Tongue (tissue), 2 donors: Measurements from ENCODE around the gene RUNX1. TPM values are rescaled to one million over a fixed set of nuclear protein-coding genes. Genes with fewer than 3 reads are reported as not detected.

Experiments used
- DNase-seq: peaks from one replicate; pipeline ENCODE4 v3.0.0-alpha.2; 2015
- total RNA-seq: library from RNA; depleted of rRNA; stranded (reverse); fragments of >200 nt; gene quantifications from one replicate; pipeline ENCODE4 v1.2.3, GENCODE V29; 2014

The RUNX1 gene
- total RNA-seq, 1 donor from 2014 or later: 12.6 TPM

DNA sequence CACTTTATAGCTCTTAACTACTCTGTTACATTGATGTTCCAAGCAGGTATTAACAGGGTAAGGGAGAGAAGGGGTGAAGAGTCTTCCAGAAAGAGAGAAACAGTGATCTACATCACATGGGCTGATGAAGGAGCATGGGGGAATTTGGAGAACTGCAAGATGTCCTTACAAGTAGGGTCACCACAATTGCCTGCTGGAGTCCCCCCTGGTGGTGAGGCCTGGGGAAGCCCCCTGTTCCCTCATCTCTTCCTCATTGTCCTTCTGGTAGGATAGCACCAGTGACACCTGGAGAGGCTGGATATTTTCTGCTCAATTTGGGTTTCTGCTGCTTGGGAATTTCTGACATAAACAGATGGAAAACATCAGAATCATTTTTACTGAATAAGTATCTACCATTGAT lies 126.6 kb downstream of the RUNX1 start:
- DNase-seq: no peak

DNA sequence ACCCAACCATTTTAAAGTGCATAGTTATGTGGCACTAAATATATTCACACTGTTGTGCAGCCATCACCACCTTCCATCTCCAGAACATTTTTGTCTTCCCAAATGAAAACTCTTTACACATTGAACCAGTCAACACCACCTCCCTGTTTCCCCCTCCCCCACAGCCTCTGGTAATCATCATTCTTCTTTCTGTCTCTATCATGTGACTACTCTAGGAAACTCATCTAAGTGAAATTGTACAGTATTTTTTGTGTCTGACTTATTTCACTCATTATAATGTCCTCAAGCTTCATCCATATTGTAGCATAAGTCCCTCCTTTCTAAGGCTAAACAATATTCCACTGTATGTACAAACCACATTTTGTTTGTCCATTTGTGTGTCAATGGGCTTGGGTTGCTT lies 128.0 kb downstream of the RUNX1 start:
- DNase-seq: no peak

DNA sequence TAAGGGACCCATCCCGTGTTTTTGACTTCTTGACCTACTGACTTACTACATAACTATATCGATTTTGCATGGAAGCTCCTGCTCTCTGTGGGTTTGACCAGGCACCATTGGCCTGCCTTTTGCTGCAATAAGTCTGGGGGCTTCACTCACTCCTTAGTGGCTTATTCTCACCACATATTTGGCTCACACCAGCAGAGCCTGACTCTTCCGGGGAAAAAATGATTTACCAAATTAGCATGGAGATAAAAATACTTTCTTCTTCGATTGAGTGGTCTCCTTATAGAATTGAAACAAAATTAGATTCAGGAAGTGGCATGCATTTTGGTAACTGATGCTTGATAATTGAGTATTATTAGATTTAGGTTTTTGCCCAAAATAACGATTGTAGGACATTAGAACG lies 129.7 kb downstream of the RUNX1 start:
- no peak for DNase-seq

DNA sequence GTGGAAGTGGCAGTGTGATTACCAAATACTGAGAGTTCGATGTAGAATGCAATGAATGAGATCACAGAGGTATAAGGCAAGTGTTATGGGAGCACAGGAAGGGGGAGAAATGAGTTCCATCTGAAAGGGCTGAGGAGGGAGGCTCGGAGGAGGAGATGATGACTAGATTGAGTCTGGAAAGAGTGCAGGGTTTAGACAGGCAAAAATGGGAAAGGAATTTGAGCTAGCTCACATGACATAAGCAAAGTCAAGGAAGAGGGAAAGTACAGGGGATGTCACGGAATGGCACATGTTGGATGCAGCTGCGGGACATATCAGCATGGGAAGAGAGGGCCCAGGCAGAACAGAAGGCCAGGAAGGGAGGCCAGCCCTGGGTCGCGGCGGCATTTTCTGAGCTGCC lies 132.7 kb downstream of the RUNX1 start:
- DNase-seq: no peak

DNA sequence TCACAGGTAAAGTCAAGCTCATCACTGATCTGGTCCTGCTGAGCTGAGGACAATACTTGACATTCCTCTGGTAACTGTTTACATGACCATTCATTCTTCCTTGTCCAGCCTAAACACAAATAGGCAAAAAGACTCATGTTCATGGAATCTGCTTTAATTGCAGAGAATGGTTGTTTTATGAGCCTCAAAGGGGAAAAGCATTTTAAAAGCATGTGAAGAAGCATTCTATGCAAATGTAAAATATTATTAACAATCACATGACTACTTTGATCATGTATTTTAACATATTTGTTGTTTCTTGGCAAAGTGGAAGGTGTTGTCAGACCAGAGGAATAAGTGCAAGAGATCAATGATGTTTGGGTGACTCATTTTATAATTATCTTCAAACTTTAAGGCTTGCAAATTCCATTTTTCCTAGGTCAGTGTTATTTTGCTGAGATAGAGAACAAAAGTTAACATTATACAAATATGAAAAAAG lies 133.7 kb downstream of the RUNX1 start:
- no peak for DNase-seq

DNA sequence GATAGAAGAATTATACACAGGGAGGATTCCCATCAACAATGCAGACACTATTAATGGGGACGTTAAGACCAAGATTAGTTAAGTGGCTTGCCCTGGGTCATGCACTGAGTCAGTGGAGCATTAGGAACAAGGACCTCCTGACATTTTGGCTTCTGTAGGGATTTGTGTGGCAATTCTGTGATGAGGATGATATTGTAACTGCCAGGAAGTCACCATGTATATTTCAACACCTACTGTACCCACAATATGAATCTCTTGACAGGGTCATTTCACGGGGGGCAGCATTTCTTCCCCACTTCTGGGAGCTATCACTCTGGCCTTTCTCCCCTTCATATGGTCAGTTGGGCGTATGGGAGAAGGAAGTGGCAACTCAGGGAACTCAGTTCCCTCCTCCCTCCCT lies 134.9 kb downstream of the RUNX1 start:
- no peak for DNase-seq

DNA sequence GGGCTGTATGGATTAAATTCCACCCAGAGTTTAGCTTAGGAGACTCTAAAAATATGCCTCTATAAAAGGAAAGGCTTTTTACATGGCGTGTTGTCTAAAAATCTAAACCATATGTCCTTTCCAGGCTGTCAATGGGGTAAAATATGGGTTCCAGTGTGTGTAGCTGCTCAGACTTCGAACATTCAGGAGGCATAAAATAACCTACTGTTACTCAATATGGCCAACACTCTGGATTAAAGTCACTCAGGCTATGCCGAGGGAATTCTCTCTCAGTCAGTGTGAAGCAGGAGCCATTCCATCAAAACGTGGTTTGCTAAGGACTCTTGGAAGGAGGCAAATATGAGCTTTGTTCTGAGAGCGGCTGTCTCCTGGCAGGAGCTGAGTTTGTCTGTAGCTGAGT lies 135.3 kb downstream of the RUNX1 start:
- no peak for DNase-seq

DNA sequence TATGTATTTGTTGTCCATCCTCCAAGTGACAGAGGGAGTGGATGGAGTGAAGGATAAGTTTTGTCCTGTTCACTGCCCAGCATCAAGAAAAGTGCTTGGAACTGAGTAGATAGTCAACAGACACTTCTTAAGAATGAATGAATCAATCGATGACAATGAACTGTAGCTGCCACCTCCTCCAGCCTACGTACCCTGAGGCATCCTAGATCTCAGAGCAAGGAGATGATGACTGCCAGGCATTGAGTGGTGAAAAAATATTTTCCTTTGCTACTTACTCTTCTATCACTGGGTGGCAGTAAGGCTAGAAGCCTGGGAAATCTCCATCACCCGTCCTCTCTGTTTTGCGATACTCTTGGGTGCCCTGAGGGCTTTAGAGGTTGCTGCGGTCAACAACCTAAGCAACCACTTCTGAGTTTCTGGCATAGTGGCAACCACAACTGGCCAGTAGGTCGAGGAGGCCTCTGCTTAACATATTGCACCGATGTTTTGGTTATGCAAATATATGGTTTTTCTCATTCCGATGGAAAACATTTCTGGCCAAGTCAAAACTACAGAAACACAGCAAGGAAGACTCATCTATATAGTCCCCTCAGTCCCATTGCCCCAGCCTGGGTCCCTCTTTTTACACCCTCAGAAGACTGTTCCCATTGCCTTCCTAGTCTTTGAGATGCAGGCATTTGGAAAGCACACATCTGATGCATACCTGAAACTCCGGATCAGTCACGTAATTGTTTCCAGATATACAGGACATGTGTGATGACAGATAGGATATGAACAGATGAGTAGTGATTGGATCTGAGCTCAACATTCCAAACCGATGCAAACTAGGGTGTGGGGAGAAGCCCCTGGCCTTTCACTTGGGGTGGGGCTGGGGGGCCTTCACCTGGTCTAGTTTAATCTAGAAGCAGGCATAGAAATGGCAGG lies 136.8 kb downstream of the RUNX1 start:
- no peak for DNase-seq

DNA sequence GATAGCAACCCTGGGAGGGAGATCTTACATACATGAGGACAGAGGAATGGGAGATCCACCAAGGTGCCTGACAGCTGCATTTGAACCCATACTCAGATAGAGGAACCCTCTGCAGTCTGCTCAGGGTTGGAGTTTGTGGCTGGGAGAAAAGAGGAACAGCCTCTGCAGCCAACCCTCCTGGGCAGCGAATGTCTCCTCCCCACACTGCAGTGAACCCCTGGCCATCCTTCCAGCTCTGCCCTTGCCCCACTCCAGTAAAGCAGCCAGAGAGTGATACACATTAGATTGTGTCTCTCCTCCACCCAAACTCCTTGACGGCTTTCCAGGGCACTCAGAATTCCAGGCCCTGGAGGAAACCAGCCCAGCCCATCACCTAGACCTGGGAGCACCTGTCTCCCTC lies 137.7 kb downstream of the RUNX1 start:
- no peak for DNase-seq

DNA sequence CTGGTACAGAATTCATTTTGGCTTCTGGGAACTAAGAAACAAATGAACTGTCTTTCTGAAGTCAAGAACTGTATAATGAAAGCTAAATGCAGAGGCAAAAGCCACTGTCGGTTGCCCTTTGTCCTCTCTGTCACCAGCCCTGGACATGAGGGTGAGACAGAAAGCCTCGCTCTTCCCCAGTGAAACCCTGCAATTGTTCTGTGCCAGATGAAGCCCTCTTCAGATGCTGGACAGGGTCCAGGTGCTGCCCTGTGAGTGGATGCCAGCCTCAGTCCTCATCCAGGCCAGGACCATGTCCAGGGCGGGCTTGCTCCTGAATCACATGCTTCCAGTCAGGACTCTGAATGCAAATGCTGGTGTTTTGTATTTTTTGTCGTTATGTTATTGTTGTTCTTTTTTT lies 138.7 kb downstream of the RUNX1 start:
- no peak for DNase-seq

DNA sequence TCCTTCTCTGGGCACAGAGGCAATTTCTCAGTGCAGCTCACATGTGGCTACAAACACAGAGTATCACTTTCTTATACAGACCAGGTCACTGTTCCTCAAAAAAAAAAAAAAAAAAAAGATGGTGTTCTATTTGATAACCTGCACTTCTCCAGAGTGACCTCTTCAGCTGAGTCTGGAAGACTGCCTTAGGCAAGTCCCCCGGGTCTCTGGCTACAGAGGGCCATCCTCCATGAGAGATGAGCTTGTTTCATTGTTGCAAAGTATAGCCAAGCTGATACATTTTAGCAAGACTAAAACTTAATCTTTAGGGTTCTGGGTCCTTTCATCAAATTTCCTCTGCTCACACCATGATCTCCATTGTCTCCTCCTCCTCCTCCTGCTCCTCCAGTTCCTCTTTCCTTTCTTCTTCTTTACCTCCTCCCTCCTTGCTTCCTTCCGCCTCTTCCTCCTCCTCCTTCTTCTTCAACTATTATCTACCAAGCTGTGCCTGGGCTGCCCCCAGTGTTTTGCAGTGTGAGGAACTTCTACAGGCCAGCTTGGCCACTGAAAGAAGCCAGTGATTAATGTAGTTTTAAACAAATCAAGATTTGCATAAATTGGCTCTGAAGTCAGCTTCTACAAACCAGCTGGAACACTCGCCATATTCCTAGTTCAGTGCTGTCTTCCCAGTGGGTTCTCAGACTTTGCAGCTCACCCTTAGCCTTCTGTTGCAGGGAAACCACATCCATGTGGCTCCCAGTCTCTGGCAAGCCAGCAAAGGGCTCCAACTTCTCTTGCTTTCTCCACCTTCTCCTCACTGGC lies 139.4 kb downstream of the RUNX1 start:
- no peak for DNase-seq

DNA sequence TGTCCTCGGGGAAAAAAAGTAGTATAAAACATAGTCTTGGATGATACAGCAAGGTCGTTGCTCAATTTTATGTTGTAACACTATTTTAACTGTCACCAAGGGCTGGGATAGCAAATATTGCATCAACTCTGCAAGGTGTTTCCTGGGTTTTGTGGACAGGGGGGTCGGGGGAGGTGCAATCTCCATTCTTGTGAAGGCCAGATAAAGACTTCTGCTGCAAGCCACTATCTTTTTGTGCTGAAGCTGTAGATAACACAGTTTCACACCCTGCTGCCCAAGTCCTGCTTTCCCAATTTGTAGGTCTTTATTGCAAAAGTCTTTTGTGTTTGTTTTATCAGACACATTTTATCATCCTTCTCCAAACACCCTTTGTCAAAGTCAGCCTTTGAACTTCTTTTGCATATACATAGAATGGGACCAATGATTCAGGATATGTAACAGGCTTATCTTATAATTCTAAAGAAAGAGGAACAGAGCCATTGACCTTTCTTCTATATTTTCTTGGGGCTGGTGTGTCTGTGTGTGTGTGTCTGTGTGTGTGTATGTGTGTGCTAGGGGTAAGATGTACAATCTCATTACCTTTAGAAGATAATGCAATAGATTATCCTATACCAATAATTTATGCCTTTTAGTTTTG lies 140.6 kb downstream of the RUNX1 start:
- no peak for DNase-seq

DNA sequence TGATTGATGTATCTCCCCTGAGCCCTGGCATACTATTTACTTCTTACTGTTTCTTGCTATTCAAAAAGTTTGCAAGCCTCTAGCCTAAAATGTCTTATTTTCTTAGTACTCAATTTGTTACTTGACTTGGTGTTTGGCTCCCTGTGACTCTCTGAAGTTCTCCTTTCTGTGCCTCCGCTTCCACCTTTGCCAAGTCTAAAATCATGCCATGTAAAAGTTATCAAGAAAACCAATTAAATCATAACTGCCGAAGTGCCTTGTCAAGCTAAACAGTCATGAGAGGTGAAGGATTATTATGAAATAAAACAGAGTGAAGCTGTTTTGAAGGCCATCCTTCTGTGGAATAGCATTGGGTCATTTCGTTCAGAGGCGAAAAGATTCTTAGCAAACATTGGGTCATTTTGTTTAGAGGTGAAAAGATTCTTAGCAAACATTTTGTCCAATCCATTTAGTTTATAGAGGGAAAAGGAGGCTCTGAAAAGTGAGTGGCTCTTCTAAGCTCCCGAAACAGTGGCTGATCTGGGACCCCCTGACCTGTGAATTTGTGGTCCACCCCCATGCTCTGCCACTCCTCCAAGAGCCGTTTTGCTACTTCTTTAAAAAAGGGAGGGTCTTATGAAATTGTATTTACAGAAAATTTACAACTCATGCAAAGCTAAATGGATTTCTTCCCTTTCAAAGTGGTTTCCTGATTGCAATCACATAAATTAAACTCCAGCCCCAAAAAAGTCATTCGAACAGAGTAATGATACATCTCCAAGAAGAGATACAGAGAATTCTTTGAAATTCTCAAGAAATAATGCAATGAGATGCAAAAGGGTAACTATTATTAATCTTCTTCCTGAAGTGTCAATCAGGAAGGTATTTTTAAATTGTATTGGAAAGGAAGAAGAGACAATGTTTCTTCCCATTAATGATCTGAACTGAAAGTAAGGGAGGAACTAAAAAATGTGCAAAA lies 141.4 kb downstream of the RUNX1 start:
- no peak for DNase-seq

DNA sequence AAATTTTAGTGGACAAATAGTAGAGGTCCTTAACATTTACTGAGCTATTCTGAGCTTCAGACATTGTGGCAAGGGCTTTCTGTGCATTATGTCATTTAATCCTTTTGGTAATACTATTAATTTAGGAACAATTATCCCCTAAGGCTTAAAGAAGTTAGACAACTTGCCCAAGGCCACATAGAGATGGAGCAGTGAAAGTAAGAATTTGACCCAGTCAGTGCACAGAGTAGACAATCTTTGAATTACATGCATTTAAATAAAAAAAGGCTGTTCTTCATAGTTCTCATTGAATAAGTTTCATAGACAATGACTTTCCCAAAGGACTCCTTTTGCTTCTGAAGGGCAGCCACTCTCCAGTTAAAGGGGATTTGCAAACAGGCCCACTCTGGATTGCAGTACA lies 142.7 kb downstream of the RUNX1 start:
- DNase-seq: no peak

DNA sequence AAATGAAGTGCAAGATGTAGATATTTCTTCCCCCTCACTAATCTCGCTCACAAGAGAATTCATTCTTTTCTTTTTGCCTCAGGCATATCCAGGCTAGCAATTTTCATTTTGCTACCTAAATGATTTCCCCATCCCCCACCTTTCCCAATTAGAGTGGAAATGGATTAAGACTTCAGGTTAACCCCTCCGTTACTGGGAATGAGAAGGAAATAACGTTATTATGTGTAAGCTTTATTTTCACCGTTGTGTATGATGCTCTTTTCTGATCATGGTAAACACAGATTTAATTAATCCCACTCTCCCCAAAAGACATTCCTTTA lies 143.9 kb downstream of the RUNX1 start:
- DNase-seq: no peak

DNA sequence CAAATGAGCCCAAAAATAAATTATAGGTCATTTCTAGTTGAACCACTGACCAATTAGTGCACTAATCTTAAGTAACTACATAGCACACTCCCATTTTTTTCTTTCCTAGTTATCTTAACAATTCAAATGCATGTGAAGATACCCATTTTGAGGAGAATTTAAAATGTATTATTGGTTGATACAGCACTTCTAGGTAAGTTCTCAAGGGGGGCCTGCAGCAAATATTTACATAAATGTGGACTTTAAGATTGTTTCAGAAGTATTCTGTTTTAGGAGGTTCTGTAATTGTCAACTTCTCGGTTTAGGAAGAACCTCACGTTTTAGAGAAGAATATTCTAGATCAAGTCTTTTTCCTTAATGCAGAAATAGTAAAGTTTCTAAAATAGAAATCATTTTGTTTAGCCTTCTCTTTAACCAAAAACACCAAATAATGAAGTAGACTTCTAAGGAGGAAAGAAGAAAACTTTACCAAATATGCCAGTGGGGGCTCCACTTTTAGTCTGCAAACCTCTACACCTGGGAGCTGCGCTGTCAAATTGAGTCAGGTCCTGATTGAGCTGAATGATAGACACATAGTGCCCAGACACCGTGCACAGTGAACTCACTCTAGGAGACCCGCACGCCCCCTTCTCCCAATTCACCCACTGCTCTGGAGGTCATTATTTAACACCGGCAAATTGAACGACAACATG lies 144.4 kb downstream of the RUNX1 start:
- DNase-seq: no peak

DNA sequence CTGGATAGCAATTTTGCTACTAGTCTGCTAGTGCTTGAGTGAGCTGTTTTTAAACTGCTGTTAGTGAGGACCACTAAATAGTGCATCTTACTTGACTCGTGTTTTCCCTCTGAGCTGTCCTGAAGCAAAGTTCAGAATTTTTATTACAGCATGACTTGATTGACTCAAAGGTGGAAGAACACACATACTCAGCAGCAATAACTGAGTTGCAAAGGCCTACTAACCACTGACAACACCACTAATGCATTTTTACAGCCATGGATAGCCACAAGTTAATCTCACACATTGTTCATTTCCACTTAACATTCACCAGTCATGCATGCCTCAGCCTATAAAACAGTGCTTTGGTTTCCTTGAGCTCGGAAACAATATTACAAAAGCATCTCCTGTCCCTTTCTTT lies 148.7 kb downstream of the RUNX1 start:
- DNase-seq: no peak

DNA sequence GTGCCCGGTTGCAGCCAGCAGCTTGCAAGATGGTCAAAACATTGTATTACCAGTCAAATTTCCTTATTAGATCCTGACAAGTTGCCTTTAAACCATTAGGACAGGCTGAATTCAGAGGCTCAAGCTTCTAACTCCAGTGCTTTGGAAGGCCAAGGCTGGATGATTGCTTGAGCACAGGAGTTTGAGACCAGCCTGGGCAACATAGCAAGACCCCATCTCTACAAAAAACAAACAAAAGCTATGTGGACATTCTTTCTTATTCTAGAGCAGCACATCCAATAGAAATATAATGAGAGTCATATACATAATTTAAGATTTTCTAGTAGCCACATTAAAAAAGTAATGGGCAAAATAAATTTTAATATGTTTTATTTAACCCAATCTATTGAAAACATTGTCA lies 149.3 kb downstream of the RUNX1 start:
- DNase-seq: no peak

DNA sequence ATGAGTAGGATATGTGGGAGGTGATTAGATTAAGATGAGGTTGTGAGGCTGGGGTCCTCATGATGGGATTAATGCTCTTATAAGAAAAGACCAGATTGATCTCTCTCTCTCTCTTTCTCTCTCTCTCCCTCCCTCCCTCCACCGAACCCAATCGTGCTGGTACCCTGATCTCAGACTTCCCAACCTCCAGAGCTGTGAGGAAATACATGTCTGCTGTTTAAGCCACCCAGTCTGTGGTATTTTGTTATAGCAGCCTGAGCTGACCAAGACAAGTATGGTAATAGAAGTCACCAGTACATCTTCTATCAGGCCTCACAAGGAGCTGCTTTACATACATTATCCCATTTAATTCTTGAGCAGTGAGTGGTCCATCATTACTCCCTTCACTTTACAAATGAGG lies 149.8 kb downstream of the RUNX1 start:
- no peak for DNase-seq

DNA sequence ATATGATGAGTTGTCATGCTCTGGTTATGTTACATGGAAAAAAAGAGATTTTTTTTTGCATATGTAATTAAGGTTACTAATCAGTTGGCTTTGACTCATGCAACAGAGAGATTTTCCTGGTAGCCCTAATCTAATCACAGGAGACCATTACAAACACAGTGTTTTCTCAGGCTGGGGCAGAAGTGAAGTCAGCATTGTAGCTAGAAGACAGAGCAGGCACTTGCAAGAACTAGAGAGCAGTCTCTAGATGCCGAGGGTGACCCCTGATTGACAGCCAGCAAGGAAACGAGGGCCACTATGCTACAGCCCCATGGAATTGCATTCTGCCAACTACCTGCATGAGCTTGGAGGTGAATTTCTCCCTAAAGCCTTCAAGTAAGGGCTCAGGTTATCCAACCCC lies 151.3 kb downstream of the RUNX1 start:
- DNase-seq: no peak

DNA sequence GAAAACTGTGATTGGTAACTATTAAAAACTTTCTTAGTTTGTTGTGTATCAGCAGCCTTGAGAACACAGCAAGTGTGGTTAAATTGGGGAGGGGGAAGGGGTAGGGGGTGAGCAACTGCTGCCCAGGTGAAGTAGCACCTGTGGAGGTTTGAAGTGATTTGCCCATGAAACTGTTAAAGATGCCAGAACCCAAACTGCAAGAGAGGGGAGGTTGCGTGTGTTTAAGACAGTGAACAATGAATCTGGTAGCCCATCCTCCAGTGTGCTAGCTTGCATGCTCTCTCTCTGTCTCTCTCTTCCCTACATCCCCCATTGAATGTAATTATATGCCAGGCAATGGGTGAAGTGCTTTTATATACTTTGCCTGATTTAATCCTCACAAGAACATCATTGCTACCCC lies 154.7 kb downstream of the RUNX1 start:
- DNase-seq: no peak
